Endothelial cell of umbilical vein (primary cell): Measurements from ENCODE around the gene CCDC9B.

ENCODE experiments used
- EZH2 ChIP-seq: IDR thresholded peaks from 2 replicates; pipeline ENCODE4 v1.6.1; 2012; ENCODE audit warnings: borderline replicate concordance, low read depth, mild to moderate bottlenecking, moderate library complexity, low read length, inconsistent platforms; ENCODE audit not compliant: severe bottlenecking
- POLR2AphosphoS5 ChIP-seq: IDR thresholded peaks from 2 replicates; pipeline ENCODE4 v1.6.1; 2012; ENCODE audit warnings: low read depth, mild to moderate bottlenecking, control low read depth, low read length, moderate library complexity; ENCODE audit not compliant: insufficient read depth
- TF ChIP-seq, protein P1 (sequence below), 2 donors: IDR thresholded peaks; 1 replicate in 1 of 2; 2 replicates in 1 of 2; pipeline ENCODE4 v1.5.1; 2011; ENCODE audit warnings: low read length in 2 of 2, mild to moderate bottlenecking in 2 of 2, moderate library complexity in 2 of 2, control low read depth in 1 of 2, inconsistent platforms in 1 of 2, low read depth in 1 of 2; ENCODE audit not compliant: insufficient read depth in 1 of 2; ENCODE audit errors: extremely low read depth in 1 of 2

- TF ChIP-seq EZH2 (no peak), POLR2AphosphoS5 (no peak)
- TF ChIP-seq, protein P1, sequence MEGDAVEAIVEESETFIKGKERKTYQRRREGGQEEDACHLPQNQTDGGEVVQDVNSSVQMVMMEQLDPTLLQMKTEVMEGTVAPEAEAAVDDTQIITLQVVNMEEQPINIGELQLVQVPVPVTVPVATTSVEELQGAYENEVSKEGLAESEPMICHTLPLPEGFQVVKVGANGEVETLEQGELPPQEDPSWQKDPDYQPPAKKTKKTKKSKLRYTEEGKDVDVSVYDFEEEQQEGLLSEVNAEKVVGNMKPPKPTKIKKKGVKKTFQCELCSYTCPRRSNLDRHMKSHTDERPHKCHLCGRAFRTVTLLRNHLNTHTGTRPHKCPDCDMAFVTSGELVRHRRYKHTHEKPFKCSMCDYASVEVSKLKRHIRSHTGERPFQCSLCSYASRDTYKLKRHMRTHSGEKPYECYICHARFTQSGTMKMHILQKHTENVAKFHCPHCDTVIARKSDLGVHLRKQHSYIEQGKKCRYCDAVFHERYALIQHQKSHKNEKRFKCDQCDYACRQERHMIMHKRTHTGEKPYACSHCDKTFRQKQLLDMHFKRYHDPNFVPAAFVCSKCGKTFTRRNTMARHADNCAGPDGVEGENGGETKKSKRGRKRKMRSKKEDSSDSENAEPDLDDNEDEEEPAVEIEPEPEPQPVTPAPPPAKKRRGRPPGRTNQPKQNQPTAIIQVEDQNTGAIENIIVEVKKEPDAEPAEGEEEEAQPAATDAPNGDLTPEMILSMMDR (IDR thresholded peaks at IDR 0.05; ENCODE audit: extremely low read depth in 1 of 2, insufficient read depth in 1 of 2, low read depth in 1 of 2, low read length in 2 of 2): no peak
Measured at GRCh38 chr15:40328751-40329150, 12.0 kb downstream of the CCDC9B start.
